Keratinocyte (primary cell): ENCODE data around the gene TEX38. TPM values are rescaled to one million over a fixed set of nuclear protein-coding genes. Genes with fewer than 3 reads are reported as not detected.

ENCODE experiments used
- DNase-seq: peaks from one replicate; pipeline ENCODE4 v3.0.0-alpha.2; 2011; ENCODE audit warnings: low read depth, missing footprints, low spot score
- FAIRE-seq: peaks from 2 replicates; lab custom pipeline; 2011; peaks lifted over from hg19 to GRCh38; lab: Jason Lieb, UNC
- H2AFZ ChIP-seq: 2 replicates; pipeline ENCODE4 v1.6.0; 2012; ENCODE audit warnings: low read length, control low read depth, inconsistent platforms; ENCODE audit not compliant: control insufficient read depth
- H3K27ac ChIP-seq: 2 replicates; pipeline ENCODE4 v1.5.1; 2011; ENCODE audit warnings: low read length; ENCODE audit not compliant: control insufficient read depth, insufficient read depth
- H3K27me3 ChIP-seq: 3 replicates; pipeline ENCODE4 v1.6.0; 2011; ENCODE audit warnings: low read length; ENCODE audit not compliant: control insufficient read depth, insufficient read depth; ENCODE audit errors: extremely low read depth
- H3K36me3 ChIP-seq, 2 experiments: 2 replicates in 1 of 2; 3 replicates in 1 of 2; pipeline ENCODE4 v1.5.1; 2011; ENCODE audit warnings: low read length in 2 of 2, mild to moderate bottlenecking in 1 of 2; ENCODE audit not compliant: control insufficient read depth in 2 of 2, insufficient read depth in 2 of 2; ENCODE audit errors: extremely low read depth in 1 of 2
- H3K4me1 ChIP-seq: 3 replicates; pipeline ENCODE4 v1.5.1; 2011; ENCODE audit warnings: low read length; ENCODE audit not compliant: control insufficient read depth, insufficient read depth; ENCODE audit errors: extremely low read depth
- H3K4me2 ChIP-seq: 3 replicates; pipeline ENCODE4 v1.6.0; 2011; ENCODE audit warnings: low read depth, low read length; ENCODE audit not compliant: control insufficient read depth, insufficient read depth; ENCODE audit errors: extremely low read depth
- H3K4me3 ChIP-seq, 3 experiments: fragments of 200-600 bp in 1 of 3; sonication (generic) in 1 of 3; 2 replicates in 2 of 3; 3 replicates in 1 of 3; pipeline ENCODE4 v1.5.1; 2011 to 2016; ENCODE audit warnings: low read length in 3 of 3, mild to moderate bottlenecking in 3 of 3, control low read depth in 2 of 3, inconsistent platforms in 1 of 3, low read depth in 1 of 3, mixed read lengths in 1 of 3, mixed run types in 1 of 3, moderate library complexity in 1 of 3; ENCODE audit not compliant: control insufficient read depth in 2 of 3, insufficient read depth in 2 of 3; ENCODE audit errors: extremely low read depth in 1 of 3
- H3K79me2 ChIP-seq: 2 replicates; pipeline ENCODE4 v1.6.0; 2012; ENCODE audit warnings: low read length; ENCODE audit not compliant: control insufficient read depth, insufficient read depth
- H3K9ac ChIP-seq: 3 replicates; pipeline ENCODE4 v1.6.0; 2011; ENCODE audit warnings: low read length; ENCODE audit not compliant: control insufficient read depth, insufficient read depth; ENCODE audit errors: extremely low read depth
- H3K9me1 ChIP-seq: 3 replicates; pipeline ENCODE4 v1.6.0; 2011; ENCODE audit warnings: low read length; ENCODE audit not compliant: control insufficient read depth, insufficient read depth; ENCODE audit errors: extremely low read depth
- H3K9me3 ChIP-seq: 2 replicates; pipeline ENCODE4 v1.5.1; 2012; ENCODE audit warnings: low read depth, low read length; ENCODE audit not compliant: control insufficient read depth
- H4K20me1 ChIP-seq: 3 replicates; pipeline ENCODE4 v1.6.0; 2011; ENCODE audit warnings: low read length; ENCODE audit not compliant: control insufficient read depth, insufficient read depth; ENCODE audit errors: extremely low read depth
- CTCF ChIP-seq, 3 experiments: IDR thresholded peaks in 1 of 3; conservative IDR thresholded peaks in 1 of 3; optimal IDR thresholded peaks in 1 of 3; 2 replicates in 2 of 3; 3 replicates in 1 of 3; pipeline versions ENCODE3 to v1.5.1; 2011; ENCODE audit warnings: low read length in 3 of 3, mild to moderate bottlenecking in 3 of 3, moderate library complexity in 2 of 3, control low read depth in 1 of 3, inconsistent platforms in 1 of 3; ENCODE audit not compliant: insufficient read depth in 2 of 3; ENCODE audit errors: extremely low read depth in 1 of 3
- EZH2 ChIP-seq: IDR thresholded peaks from one replicate; pipeline ENCODE4 v1.6.1; 2012; ENCODE audit warnings: inconsistent platforms, mild to moderate bottlenecking, low read length, moderate library complexity
- dilution Hi-C: fragments of 300-500 bp; cut with MboI; formaldehyde crosslinking; loops from one replicate; pipeline ENCODE4 v1.7.0; 2020; ENCODE audit warnings: low sequenced_read_pairs; ENCODE audit not compliant: extremely low pct_ligation_motif_present
- polyA plus RNA-seq, 5 experiments: library from polyadenylated mRNA; depleted of rRNA in 3 of 5; stranded (reverse) in 3 of 5; stranded (forward) in 1 of 5; unstranded in 1 of 5; fragments of >200 nt; gene quantifications; 1 replicate in 1 of 5; 2 replicates in 3 of 5; 3 replicates in 1 of 5; pipeline versions ENCODE4 v1.2.1 to v1.2.3, GENCODE V29; 2011 to 2012; ENCODE audit warnings: missing spikeins in 2 of 5, low read depth in 1 of 5, low replicate concordance in 1 of 5

TEX38 gene
- polyA plus RNA-seq, 1 donor (not counting 4 experiments of a cell fraction or from before 2014, with no cell fraction given) = not detected

- H2AFZ ChIP-seq = no peak overlapping the region
- H3K27ac ChIP-seq = no peak overlapping the region
- no peaks in the 10 kb centered on the region for H3K27me3 ChIP-seq
- peaks cover 9 to 51% of the 10 kb centered on the region in 2 experiments for H3K36me3 ChIP-seq
- DNase-seq (no peak), FAIRE-seq (no peak)
- TF ChIP-seq EZH2 (no peak), CTCF (optimal IDR thresholded peaks at IDR 0.05 in 1 of 3, IDR thresholded peaks at IDR 0.05 in 1 of 3, conservative IDR thresholded peaks at IDR 0.05 in 1 of 3; ENCODE audit: extremely low read depth in 1 of 3, insufficient read depth in 2 of 3, low read length in 3 of 3) (no peak)
- no peaks in the 10 kb centered on the region for H3K9me3 ChIP-seq
- no peak overlapping the region for H3K4me2 ChIP-seq
- H3K4me1 ChIP-seq = no peaks in the 10 kb centered on the region
- no peaks in the 10 kb centered on the region for H4K20me1 ChIP-seq
- H3K79me2 ChIP-seq = peaks cover 17% of the 10 kb centered on the region
- H3K9ac ChIP-seq = no peak overlapping the region
- dilution Hi-C loops = no loop called here
- H3K4me3 ChIP-seq = no peak overlapping the region
- no peaks in the 10 kb centered on the region for H3K9me1 ChIP-seq
Measured at GRCh38 chr1:46703927-46704641, 32.4 kb downstream of the TEX38 start.

GRCh38 chr1:46705408-46705807, 33.8 kb downstream of the TEX38 start:
- H4K20me1 ChIP-seq = no peaks in the 10 kb centered on the region
- no peak overlapping the region for H2AFZ ChIP-seq
- no peak overlapping the region for H3K4me2 ChIP-seq
- no peak overlapping the region for H3K4me3 ChIP-seq
- H3K9me1 ChIP-seq = no peaks in the 10 kb centered on the region
- dilution Hi-C loops = no loop called here
- H3K4me1 ChIP-seq = no peaks in the 10 kb centered on the region
- no peaks in the 10 kb centered on the region for H3K27me3 ChIP-seq
- H3K9me3 ChIP-seq = no peaks in the 10 kb centered on the region
- peaks cover 16% of the 10 kb centered on the region for H3K79me2 ChIP-seq
- no peak for TF ChIP-seq EZH2
- no peak for TF ChIP-seq CTCF (optimal IDR thresholded peaks at IDR 0.05 in 1 of 3, IDR thresholded peaks at IDR 0.05 in 1 of 3, conservative IDR thresholded peaks at IDR 0.05 in 1 of 3; ENCODE audit: extremely low read depth in 1 of 3, insufficient read depth in 2 of 3, low read length in 3 of 3)
- peaks cover 9 to 55% of the 10 kb centered on the region in 2 experiments for H3K36me3 ChIP-seq
- no peak overlapping the region for H3K27ac ChIP-seq
- no peak for DNase-seq
- no peak for FAIRE-seq
- no peak overlapping the region for H3K9ac ChIP-seq
